H1 (cell line): ENCODE results near the gene HBS1L. TPM values are rescaled to one million over a fixed set of nuclear protein-coding genes. Genes with fewer than 3 reads are reported as not detected.

ENCODE experiments used
- CTCF ChIP-seq, 3 experiments: IDR thresholded peaks; 1 replicate in 2 of 3; 2 replicates in 1 of 3; pipeline versions ENCODE4 v1.5.1 to v1.6.1; 2011; ENCODE audit warnings: low read length in 3 of 3, mild to moderate bottlenecking in 3 of 3, inconsistent platforms in 2 of 3, low read depth in 1 of 3, moderate library complexity in 1 of 3; ENCODE audit not compliant: insufficient read depth in 1 of 3; ENCODE audit errors: control extremely low read depth in 1 of 3
- KDM1A ChIP-seq: fragments of 200-600, 300-600 bp; sonication (generic); IDR thresholded peaks from 2 replicates; pipeline ENCODE4 v1.7.1; 2016; ENCODE audit warnings: mild to moderate bottlenecking, low read length, borderline replicate concordance
- RAD21 ChIP-seq, 2 experiments: IDR thresholded peaks in 1 of 2; conservative IDR thresholded peaks in 1 of 2; 2 replicates each; pipeline ENCODE4 v1.6.1; 2011; ENCODE audit warnings: low read depth in 2 of 2, low read length in 2 of 2, improper control_type of control experiment in 1 of 2, inconsistent platforms in 1 of 2, mild to moderate bottlenecking in 1 of 2, moderate library complexity in 1 of 2
- polyA plus RNA-seq, 7 experiments: library from polyadenylated mRNA; depleted of rRNA in 3 of 7; stranded (reverse) in 5 of 7; unstranded in 2 of 7; fragments of >200 nt in 5 of 7; fragments of 200-250 nt in 2 of 7; gene quantifications; 1 replicate in 5 of 7; 2 replicates in 1 of 7; 4 replicates in 1 of 7; pipeline versions ENCODE4 v1.2.1 to v1.2.3, GENCODE V29; 2011 to 2013; ENCODE audit warnings: missing spikeins in 2 of 7, mixed read lengths in 2 of 7
- total RNA-seq: library from RNA; stranded (reverse); fragmentation: NEBNext Ultra II Directional; extraction: Animal tissue kit (Norgen Biotek cat#: 25700); gene quantifications from 2 replicates; pipeline ENCODE4 v1.2.1, GENCODE V29; 2021

The HBS1L gene
- total and polyA plus RNA-seq, 2 of the 8 experiments (the other 6 are each of a cell fraction or from before 2014, with no cell fraction given), result 28.1 to 97.1 TPM

GRCh38 chr6:135092724-135093123, 38.1 kb upstream of the HBS1L start (continued):
- no peak for TF ChIP-seq CTCF (IDR thresholded peaks at IDR 0.05; ENCODE audit: control extremely low read depth in 1 of 3, insufficient read depth in 1 of 3, low read depth in 1 of 3, low read length in 3 of 3)
- TF ChIP-seq KDM1A, result no peak
- TF ChIP-seq RAD21 (IDR thresholded peaks at IDR 0.05 in 1 of 2, conservative IDR thresholded peaks at IDR 0.05 in 1 of 2; ENCODE audit: low read depth in 2 of 2, low read length in 2 of 2), result no peak
